HCT116 (cell line): ENCODE results near the gene RBBP9. TPM values are rescaled to one million over a fixed set of nuclear protein-coding genes. Genes with fewer than 3 reads are reported as not detected.
A peak's percentile ranks its signal among the peaks of the same experiment; 100 is the strongest.

ENCODE experiments used
- ATAC-seq: fragments of 200-7000 bp; cut with Tn5 transposase; 2 replicates; pipeline ENCODE4 v1.9.1; 2020; ENCODE audit warnings: mild to moderate bottlenecking, moderate library complexity
- BruUV-seq: library from RNA; stranded (reverse); fragments of 400-500 nt; replicated peaks from 2 replicates; lab custom pipeline; 2021; lab: Mats Ljungman, UMichigan
- CTCF ChIA-PET: fragments of 300-600 bp; sonication (Branson Sonifier 250); formaldehyde crosslinking; loops from one replicate; lab custom pipeline; 2021; ENCODE audit warnings: antibody characterized with exemption; lab: Charles Lee
- POLR2A ChIA-PET: fragments of 300-600, 350-600 bp; sonication (Branson Sonifier 250); formaldehyde crosslinking; loops from one replicate; lab custom pipeline; 2021; ENCODE audit warnings: antibody characterized with exemption; lab: Charles Lee
- RAD21 ChIA-PET, 2 experiments: fragments of 300-600 bp; sonication (Branson Sonifier 250); formaldehyde crosslinking; loops; one replicate each; lab custom pipeline; 2023; ENCODE audit warnings: low total read pairs in 2 of 2; ENCODE audit not compliant: uncharacterized antibody in 2 of 2, unreplicated experiment in 2 of 2, low non-redundant PET in 1 of 2; lab: Charles Lee
- DNase-seq: peaks from one replicate; pipeline ENCODE4 v3.0.0-alpha.2; 2010; ENCODE audit warnings: low read depth, low spot score
- H2AFZ ChIP-seq: fragments of 200-600 bp; shearing (Covaris generic), sonication (generic); 2 replicates; pipeline ENCODE4 v1.6.1; 2017; ENCODE audit warnings: low read depth, mixed run types, mixed read lengths, antibody characterized with exemption, low read length; ENCODE audit not compliant: poor library complexity, severe bottlenecking
- H3K27ac ChIP-seq: 2 replicates; pipeline ENCODE4 v1.5.1; 2012; ENCODE audit warnings: low read depth, low read length
- H3K27me3 ChIP-seq: fragments of 200-600 bp; sonication (generic); 2 replicates; pipeline ENCODE4 v1.6.1; 2016; ENCODE audit warnings: mixed run types, low read length, mixed read lengths; ENCODE audit not compliant: insufficient read depth
- H3K36me3 ChIP-seq, 2 experiments: fragments of 200-500 bp in 1 of 2; fragments of 200-600 bp in 1 of 2; sonication (Bioruptor generic) in 1 of 2; sonication (generic) in 1 of 2; 2 replicates each; pipeline versions ENCODE4 v1.5.1 to v1.6.1; 2014 to 2016; ENCODE audit warnings: low read length in 2 of 2, inconsistent platforms in 1 of 2, mixed read lengths in 1 of 2, mixed run types in 1 of 2; ENCODE audit not compliant: insufficient read depth in 2 of 2, control insufficient read depth in 1 of 2
- H3K4me1 ChIP-seq, 2 experiments: fragments of 200-600 bp in 1 of 2; sonication (generic) in 1 of 2; 2 replicates each; pipeline versions ENCODE4 v1.5.1 to v1.6.1; 2012 to 2017; ENCODE audit warnings: low read length in 2 of 2, inconsistent platforms in 1 of 2, mild to moderate bottlenecking in 1 of 2, mixed read lengths in 1 of 2, mixed run types in 1 of 2, moderate library complexity in 1 of 2; ENCODE audit not compliant: insufficient read depth in 2 of 2, control insufficient read depth in 1 of 2
- H3K4me2 ChIP-seq: fragments of 200-600 bp; sonication (generic); 2 replicates; pipeline ENCODE4 v1.6.1; 2017; ENCODE audit warnings: mixed run types, low read length, mixed read lengths
- H3K4me3 ChIP-seq, 2 experiments: fragments of 200-600 bp in 1 of 2; sonication (generic) in 1 of 2; replicated peaks in 1 of 2; 2 replicates each; pipeline ENCODE4 v1.5.1; 2011 to 2016; ENCODE audit warnings: low read length in 2 of 2, control low read depth in 1 of 2, low read depth in 1 of 2, mild to moderate bottlenecking in 1 of 2, mixed read lengths in 1 of 2, mixed run types in 1 of 2
- H3K79me2 ChIP-seq: fragments of 200-600 bp; sonication (generic); 2 replicates; pipeline ENCODE4 v1.6.1; 2017; ENCODE audit warnings: mild to moderate bottlenecking, mixed run types, low read length, moderate library complexity, mixed read lengths; ENCODE audit not compliant: insufficient read depth
- H3K9ac ChIP-seq: fragments of 200-600 bp; sonication (generic); 2 replicates; pipeline ENCODE4 v1.6.1; 2016; ENCODE audit warnings: low read length, mixed read lengths
- H3K9me2 ChIP-seq: fragments of 200-600 bp; sonication (generic), shearing (Covaris generic); 2 replicates; pipeline ENCODE4 v1.6.1; 2017; ENCODE audit warnings: mixed run types, mild to moderate bottlenecking, moderate library complexity; ENCODE audit not compliant: insufficient read depth
- H3K9me3 ChIP-seq, 2 experiments: fragments of 200-500 bp in 1 of 2; fragments of 200-600 bp in 1 of 2; sonication (Bioruptor generic) in 1 of 2; sonication (generic) in 1 of 2; 2 replicates each; pipeline ENCODE4 v1.6.1; 2014 to 2017; ENCODE audit warnings: low read length in 2 of 2, mixed read lengths in 2 of 2, inconsistent platforms in 1 of 2, low read depth in 1 of 2, mild to moderate bottlenecking in 1 of 2, mixed run types in 1 of 2, moderate library complexity in 1 of 2; ENCODE audit not compliant: control insufficient read depth in 1 of 2, insufficient read depth in 1 of 2
- H4K20me1 ChIP-seq: fragments of 200-600 bp; sonication (generic), shearing (Covaris generic); 2 replicates; pipeline ENCODE4 v1.6.1; 2017; ENCODE audit warnings: mixed run types, mild to moderate bottlenecking, moderate library complexity; ENCODE audit not compliant: insufficient read depth
- ATF3 ChIP-seq: IDR thresholded peaks from 2 replicates; pipeline ENCODE4 v1.6.1; 2012
- CBX3 ChIP-seq: IDR thresholded peaks from 2 replicates; pipeline ENCODE4 v1.6.1; 2012; ENCODE audit warnings: low read depth
- CEBPB ChIP-seq: IDR thresholded peaks from 2 replicates; pipeline ENCODE4 v1.6.1; 2012; ENCODE audit warnings: low read depth
- CTCF ChIP-seq, 3 experiments: fragments of 200-600 bp in 1 of 3; sonication (generic) in 1 of 3; IDR thresholded peaks in 2 of 3; conservative IDR thresholded peaks in 1 of 3; 2 replicates each; pipeline ENCODE4 v1.5.1; 2012 to 2017; ENCODE audit warnings: low read depth in 2 of 3, low read length in 2 of 3, antibody characterized with exemption in 1 of 3, borderline replicate concordance in 1 of 3, control low read depth in 1 of 3, mild to moderate bottlenecking in 1 of 3, mixed read lengths in 1 of 3, mixed run types in 1 of 3, moderate library complexity in 1 of 3; ENCODE audit not compliant: insufficient read depth in 1 of 3
- ELF1 ChIP-seq: IDR thresholded peaks from 2 replicates; pipeline ENCODE4 v1.6.1; 2012; ENCODE audit warnings: low read depth, borderline replicate concordance
- EZH2 ChIP-seq: fragments of 200-600 bp; sonication (generic); IDR thresholded peaks from 2 replicates; pipeline ENCODE4 v1.6.1; 2017; ENCODE audit warnings: antibody characterized with exemption, mixed run types
- FOSL1 ChIP-seq: IDR thresholded peaks from 2 replicates; pipeline ENCODE4 v1.6.1; 2012; ENCODE audit warnings: low read depth
- JUND ChIP-seq: IDR thresholded peaks from 2 replicates; pipeline ENCODE4 v1.6.1; 2012
- POLR2A ChIP-seq: IDR thresholded peaks from 2 replicates; pipeline ENCODE4 v1.7.0; 2011; ENCODE audit warnings: borderline replicate concordance; ENCODE audit not compliant: insufficient read depth, insufficient read length; ENCODE audit errors: extremely low read depth
- POLR2AphosphoS5 ChIP-seq: IDR thresholded peaks from 2 replicates; pipeline ENCODE4 v1.6.1; 2011; ENCODE audit warnings: mild to moderate bottlenecking, low read depth, low read length, moderate library complexity
- SP1 ChIP-seq: IDR thresholded peaks from 2 replicates; pipeline ENCODE4 v1.6.1; 2012; ENCODE audit warnings: low read depth
- SRF ChIP-seq: IDR thresholded peaks from 2 replicates; pipeline ENCODE4 v1.6.1; 2012; ENCODE audit warnings: low read depth
- YY1 ChIP-seq: IDR thresholded peaks from 2 replicates; pipeline ENCODE4 v1.6.1; 2011; ENCODE audit warnings: low read length, low read depth, moderate library complexity, mild to moderate bottlenecking; ENCODE audit not compliant: insufficient replicate concordance; ENCODE audit errors: extremely low read depth
- ZBTB33 ChIP-seq: IDR thresholded peaks from 2 replicates; pipeline ENCODE4 v1.6.1; 2011; ENCODE audit warnings: mild to moderate bottlenecking, low read length, moderate library complexity; ENCODE audit not compliant: insufficient replicate concordance; ENCODE audit errors: extremely low read depth
- ZNF274 ChIP-seq: fragments of 200-500 bp; sonication (Bioruptor generic); IDR thresholded peaks from 2 replicates; pipeline ENCODE4 v1.6.1; 2014; ENCODE audit warnings: mild to moderate bottlenecking, low read depth, low read length, inconsistent platforms
- intact Hi-C: fragments of 100-400 bp; cut with micrococcal nuclease; formaldehyde crosslinking; loops from 2 replicates; pipeline ENCODE4 v1.10.0; 2022
- total RNA-seq: library from RNA; stranded (reverse); gene quantifications from one replicate; pipeline ENCODE4 v1.2.1, GENCODE V29; 2021; ENCODE audit not compliant: unreplicated experiment

RBBP9 gene
- total RNA-seq, 1 experiment from 2014 or later = 10.3 TPM

- H3K9ac ChIP-seq = no peak overlapping the region
- TF ChIP-seq CTCF (IDR thresholded peaks at IDR 0.05 in 2 of 3, conservative IDR thresholded peaks at IDR 0.05 in 1 of 3; ENCODE audit: borderline replicate concordance in 1 of 3, insufficient read depth in 1 of 3, low read depth in 2 of 3, low read length in 2 of 3) (no peak), SP1 (no peak), CBX3 (no peak), ATF3 (no peak), FOSL1 (no peak), YY1 (no peak)
- TF ChIP-seq, all 23 proteins: peak for 0
- Histone ChIP-seq H3K79me2 (no peaks in the 10 kb centered on the region), H3K9me2 (no peaks in the 10 kb centered on the region), H3K9me3 (no peaks in the 10 kb centered on the region), H3K27me3 (no peaks in the 10 kb centered on the region), H4K20me1 (no peaks in the 10 kb centered on the region), H3K4me2 (peak overlapping the region; percentile 34), H3K4me1 (peaks cover 5 to 16% of the 10 kb centered on the region in 2 experiments; a peak in 3 of 4 replicates), H2AFZ (no peak overlapping the region), H3K27ac (no peak overlapping the region), H3K36me3 (peaks cover 34 to 46% of the 10 kb centered on the region in 2 experiments), H3K4me3 (no peak overlapping the region)
- ChIA-PET RAD21 (no interaction called here), CTCF (no interaction called here), POLR2A (interaction anchor here (0.6 kb wide), 1 partner anchor 9 kb away, joined by 3 read pairs; no protein-coding TSS in a partner anchor)
- DNase-seq (no peak), ATAC-seq (peak; percentile 54; the same call in 1 of the 2 replicates)
- intact Hi-C loops = no loop called here
- BruUV-seq = no TSS peak
These were observed 27.6 kb upstream of the RBBP9 start for GRCh38 chr20:18524646-18525045.

- no peaks in the 10 kb centered on the region for H3K79me2 ChIP-seq
- ChIA-PET RAD21 (no interaction called here), POLR2A (no interaction called here), CTCF (no interaction called here)
- no peak overlapping the region for H3K4me3 ChIP-seq
- H3K9ac ChIP-seq = no peak overlapping the region
- no peak overlapping the region for H2AFZ ChIP-seq
- no peak overlapping the region for H3K4me2 ChIP-seq
- no peaks in the 10 kb centered on the region for H3K9me2 ChIP-seq
- H4K20me1 ChIP-seq = no peaks in the 10 kb centered on the region
- DNase-seq (no peak), ATAC-seq (no peak)
- intact Hi-C loops = no loop called here
- no peaks in the 10 kb centered on the region for H3K9me3 ChIP-seq
- H3K27me3 ChIP-seq = no peaks in the 10 kb centered on the region
- peaks cover 5 to 16% of the 10 kb centered on the region in 2 experiments; a peak in 3 of 4 replicates for H3K4me1 ChIP-seq
- H3K36me3 ChIP-seq = peaks cover 21 to 34% of the 10 kb centered on the region in 2 experiments
- no peak overlapping the region for H3K27ac ChIP-seq
- no TSS peak for BruUV-seq
- TF ChIP-seq CBX3 = no peak
- TF ChIP-seq SRF = no peak
- no peak for TF ChIP-seq POLR2A
- TF ChIP-seq JUND = no peak
- TF ChIP-seq CEBPB = no peak
- TF ChIP-seq ZBTB33 = no peak
- no peak for TF ChIP-seq ELF1
- no peak for TF ChIP-seq POLR2AphosphoS5
- no peak for TF ChIP-seq ZNF274
- no peak for TF ChIP-seq YY1
- TF ChIP-seq FOSL1 = no peak
- no peak for TF ChIP-seq EZH2
These were observed 26.0 kb upstream of the RBBP9 start for GRCh38 chr20:18523066-18523465.
